Liver (tissue), 9 donors: ENCODE data around the gene CDH13. TPM values are rescaled to one million over a fixed set of nuclear protein-coding genes. Genes with fewer than 3 reads are reported as not detected.

ENCODE experiments used
- DNase-seq: peaks from one replicate; pipeline ENCODE4 v3.0.0-alpha.2; 2017; ENCODE audit warnings: low spot score
- H3K27ac ChIP-seq, 2 donors: one replicate each; pipeline ENCODE4 v1.7.0; 2013; ENCODE audit warnings: inconsistent platforms in 2 of 2, low read length in 2 of 2, control low read depth in 1 of 2, low read depth in 1 of 2, mild to moderate bottlenecking in 1 of 2
- H3K27me3 ChIP-seq, 4 donors: one replicate each; pipeline versions ENCODE4 v1.6.1 to v1.7.0; 2013; ENCODE audit warnings: low read length in 3 of 4, inconsistent platforms in 1 of 4, mild to moderate bottlenecking in 1 of 4, moderate library complexity in 1 of 4; ENCODE audit not compliant: control insufficient read depth in 4 of 4, insufficient read depth in 4 of 4
- H3K36me3 ChIP-seq, 4 donors: one replicate each; pipeline versions ENCODE4 v1.6.1 to v1.7.0; 2013; ENCODE audit warnings: low read length in 3 of 4, mild to moderate bottlenecking in 3 of 4, low read depth in 1 of 4, moderate library complexity in 1 of 4; ENCODE audit not compliant: control insufficient read depth in 4 of 4, insufficient read depth in 3 of 4
- H3K4me1 ChIP-seq, 4 donors: one replicate each; pipeline versions ENCODE4 v1.6.1 to v1.7.0; 2013; ENCODE audit warnings: low read length in 3 of 4, mild to moderate bottlenecking in 3 of 4, moderate library complexity in 1 of 4; ENCODE audit not compliant: control insufficient read depth in 4 of 4, insufficient read depth in 4 of 4
- H3K4me3 ChIP-seq, 3 donors: one replicate each; pipeline versions ENCODE4 v1.6.1 to v1.7.0; 2013; ENCODE audit warnings: low read length in 3 of 3, control low read depth in 1 of 3, low read depth in 1 of 3, mild to moderate bottlenecking in 1 of 3
- H3K9ac ChIP-seq, 2 donors: one replicate each; pipeline ENCODE4 v1.7.0; 2013; ENCODE audit warnings: low read length in 2 of 2, mild to moderate bottlenecking in 2 of 2, moderate library complexity in 2 of 2, control low read depth in 1 of 2, low read depth in 1 of 2
- H3K9me3 ChIP-seq, 4 donors: one replicate each; pipeline versions ENCODE4 v1.6.1 to v1.7.0; 2013; ENCODE audit warnings: low read length in 3 of 4; ENCODE audit not compliant: control insufficient read depth in 4 of 4
- ATF3 ChIP-seq: IDR thresholded peaks from 2 replicates; pipeline ENCODE4 v1.6.1; 2016; ENCODE audit warnings: antibody characterized with exemption
- CTCF ChIP-seq: fragments of 150-350 bp; IDR thresholded peaks from 2 replicates; pipeline ENCODE4 v1.5.1; 2017; ENCODE audit warnings: improper control_type of control experiment, low read depth, low read length; ENCODE audit not compliant: missing input control
- EGR1 ChIP-seq, 2 donors: IDR thresholded peaks; 2 replicates each; pipeline ENCODE4 v1.6.1; 2016 to 2018; ENCODE audit warnings: antibody characterized with exemption in 2 of 2, low read depth in 2 of 2
- FOXA1 ChIP-seq: IDR thresholded peaks from 2 replicates; pipeline ENCODE4 v1.6.1; 2016; ENCODE audit warnings: antibody characterized with exemption
- FOXA2 ChIP-seq: IDR thresholded peaks from 2 replicates; pipeline ENCODE4 v1.6.1; 2016; ENCODE audit warnings: antibody characterized with exemption
- JUND ChIP-seq, 2 donors: IDR thresholded peaks; 2 replicates each; pipeline ENCODE4 v1.6.1; 2016; ENCODE audit warnings: antibody characterized with exemption in 2 of 2
- MAX ChIP-seq: IDR thresholded peaks from 2 replicates; pipeline ENCODE4 v1.6.1; 2016; ENCODE audit warnings: antibody characterized with exemption
- RAD21 ChIP-seq, 2 donors: IDR thresholded peaks; 2 replicates each; pipeline ENCODE4 v1.6.1; 2016; ENCODE audit warnings: antibody characterized with exemption in 2 of 2, mild to moderate bottlenecking in 2 of 2
- REST ChIP-seq: IDR thresholded peaks from 2 replicates; pipeline ENCODE4 v1.6.1; 2016; ENCODE audit warnings: antibody characterized with exemption, mild to moderate bottlenecking
- RXRA ChIP-seq, 2 donors: IDR thresholded peaks; 2 replicates each; pipeline ENCODE4 v1.6.1; 2017 to 2018; ENCODE audit warnings: antibody characterized with exemption in 2 of 2, mild to moderate bottlenecking in 1 of 2
- YY1 ChIP-seq: IDR thresholded peaks from 2 replicates; pipeline ENCODE4 v1.6.1; 2016; ENCODE audit warnings: antibody characterized with exemption, mild to moderate bottlenecking
- ZBTB33 ChIP-seq: IDR thresholded peaks from 2 replicates; pipeline ENCODE4 v1.6.1; 2016; ENCODE audit warnings: antibody characterized with exemption
- WGBS: extraction: QIAGEN DNeasy Blood & Tissue Kit; methylation state at CpG from one replicate; pipeline ENCODE4 v1.1.7; 2013; 5-methylcytosine and 5-hydroxymethylcytosine counted together
- polyA plus RNA-seq, 2 donors: library from polyadenylated mRNA; stranded (reverse) in 1 of 2; unstranded in 1 of 2; fragments of 200-250 nt in 1 of 2; fragments of >200 nt in 1 of 2; fragmentation: Nextera tagmentation in 1 of 2; extraction: Ambion mirVana in 1 of 2; gene quantifications; one replicate each; pipeline versions ENCODE4 v1.2.1 to v1.2.3, GENCODE V29; 2013 to 2015
- total RNA-seq, 2 donors: library from RNA; depleted of rRNA; stranded (reverse); fragments of >200 nt; gene quantifications; one replicate each; pipeline ENCODE4 v1.2.3, GENCODE V29; 2014
- donor health status: healthy.
- donor health status: healthy.
- donor health status: healthy.
- donor health status: healthy.
- donor health status: healthy.

CDH13 gene
- total and polyA plus RNA-seq, 4 donors: 0.21 to 1.5 (median 0.58) TPM

- Histone ChIP-seq H3K9ac (no peak overlapping the region), H3K27me3 (no peaks in the 10 kb centered on the region), H3K9me3 (no peaks in the 10 kb centered on the region), H3K27ac (no peak overlapping the region), H3K4me3 (no peak overlapping the region), H3K36me3 (no peaks in the 10 kb centered on the region), H3K4me1 (no peaks in the 10 kb centered on the region)
- 87% methylated on average over 12 of the region's 12 CpGs for WGBS
- TF ChIP-seq FOXA2 (no peak), ZBTB33 (no peak), FOXA1 (no peak), CTCF (no peak), ATF3 (no peak)
- no peak for DNase-seq
Measured at GRCh38 chr16:83510906-83511305, 884.1 kb downstream of the CDH13 start.

GRCh38 chr16:83513008-83513755 is 886.4 kb downstream of the CDH13 start:
- H3K27ac ChIP-seq: no peak overlapping the region
- H3K9me3 ChIP-seq: peaks cover 0 to 6% (median 1%) of the 10 kb centered on the region in 4 donors
- no peaks in the 10 kb centered on the region for H3K36me3 ChIP-seq
- no peaks in the 10 kb centered on the region for H3K27me3 ChIP-seq
- no peak for DNase-seq
- H3K9ac ChIP-seq: no peak overlapping the region
- TF ChIP-seq MAX (no peak), FOXA1 (no peak), JUND (IDR thresholded peaks at IDR 0.05) (no peak), EGR1 (IDR thresholded peaks at IDR 0.05; ENCODE audit: low read depth in 2 of 2) (no peak), YY1 (no peak), ZBTB33 (no peak), RAD21 (IDR thresholded peaks at IDR 0.05) (no peak), REST (no peak), RXRA (IDR thresholded peaks at IDR 0.05) (no peak), FOXA2 (no peak)
- no peaks in the 10 kb centered on the region for H3K4me1 ChIP-seq
- 72% methylated on average over 8 of the region's 8 CpGs for WGBS
- no peak overlapping the region for H3K4me3 ChIP-seq
